ENCODE data around the gene RAB20. TPM values are rescaled to one million over a fixed set of nuclear protein-coding genes. Genes with fewer than 3 reads are reported as not detected.
"Not testable (repeated sequence)": the region's sequence is repeated elsewhere in the genome, so short reads cannot be mapped to it uniquely, and the experiment has no call there.

Gene RAB20
- total and polyA plus RNA-seq, 4 donors: 35.8 to 118 (median 45.4) TPM

DNA sequence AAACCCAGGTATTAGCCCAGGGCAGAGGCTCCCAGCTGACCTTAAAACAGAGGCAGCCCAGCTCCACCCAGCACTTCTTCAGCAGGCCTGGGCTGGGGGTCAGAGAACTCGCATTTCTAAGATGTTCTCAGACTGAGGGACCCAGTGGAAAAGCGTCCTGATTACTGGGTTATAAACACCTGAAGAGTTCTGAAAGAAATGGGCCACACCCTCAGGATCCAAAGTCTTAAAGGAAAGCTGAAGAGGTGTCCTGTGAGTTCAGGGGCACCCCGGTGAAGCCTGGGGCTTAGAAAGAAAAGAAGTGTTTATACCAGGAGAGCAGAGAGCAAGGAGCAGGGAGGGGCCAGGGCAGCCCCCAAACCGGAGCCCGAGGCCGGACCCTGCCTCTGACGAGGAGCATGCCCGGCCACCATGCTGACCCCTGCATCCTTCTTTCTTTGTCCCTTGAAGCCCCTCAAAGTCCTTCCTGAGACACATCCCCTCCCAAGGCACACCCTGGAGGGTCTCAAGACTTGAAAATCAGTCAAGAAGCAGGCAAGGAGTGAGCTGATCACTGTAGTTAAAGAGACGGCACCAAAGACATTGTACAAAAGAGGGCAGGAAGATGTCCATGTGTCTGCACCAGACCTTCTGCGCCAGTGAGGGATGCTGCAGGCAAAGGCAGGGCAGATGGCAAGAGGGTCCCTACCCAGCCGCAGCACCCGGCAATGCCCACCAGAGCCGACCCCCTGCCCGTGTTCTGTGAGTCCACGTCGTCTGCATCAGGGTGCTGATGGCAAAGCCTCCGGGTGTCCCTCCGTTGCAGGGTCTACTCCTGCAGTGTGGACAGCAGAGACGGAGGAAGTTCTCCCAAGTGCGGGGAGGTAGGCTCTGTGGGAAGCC, 10.6 kb upstream of the RAB20 start:
- no peak for DNase-seq
- Histone ChIP-seq H3K4me1 (ENCODE audit: control insufficient read depth in 5 of 5, insufficient read depth in 5 of 5, low read length in 5 of 5) (no peaks in the 10 kb centered on the region), H3K9me3 (ENCODE audit: control insufficient read depth in 4 of 4, insufficient read depth in 3 of 4, low read length in 3 of 4) (no peaks in the 10 kb centered on the region), H3K27me3 (ENCODE audit: control insufficient read depth in 3 of 3, insufficient read depth in 3 of 3, low read length in 2 of 3) (peaks cover 0 to 2% (median 0%) of the 10 kb centered on the region in 3 donors), H3K36me3 (ENCODE audit: control insufficient read depth in 4 of 4, insufficient read depth in 4 of 4, low read length in 4 of 4) (no peaks in the 10 kb centered on the region), H3K4me3 (no peak overlapping the region), H3K9ac (ENCODE audit: insufficient read depth in 1 of 2, low read length in 2 of 2) (no peak overlapping the region), H3K27ac (ENCODE audit: low read depth in 1 of 2, low read length in 1 of 2) (no peak overlapping the region)
- TF ChIP-seq, protein P1, sequence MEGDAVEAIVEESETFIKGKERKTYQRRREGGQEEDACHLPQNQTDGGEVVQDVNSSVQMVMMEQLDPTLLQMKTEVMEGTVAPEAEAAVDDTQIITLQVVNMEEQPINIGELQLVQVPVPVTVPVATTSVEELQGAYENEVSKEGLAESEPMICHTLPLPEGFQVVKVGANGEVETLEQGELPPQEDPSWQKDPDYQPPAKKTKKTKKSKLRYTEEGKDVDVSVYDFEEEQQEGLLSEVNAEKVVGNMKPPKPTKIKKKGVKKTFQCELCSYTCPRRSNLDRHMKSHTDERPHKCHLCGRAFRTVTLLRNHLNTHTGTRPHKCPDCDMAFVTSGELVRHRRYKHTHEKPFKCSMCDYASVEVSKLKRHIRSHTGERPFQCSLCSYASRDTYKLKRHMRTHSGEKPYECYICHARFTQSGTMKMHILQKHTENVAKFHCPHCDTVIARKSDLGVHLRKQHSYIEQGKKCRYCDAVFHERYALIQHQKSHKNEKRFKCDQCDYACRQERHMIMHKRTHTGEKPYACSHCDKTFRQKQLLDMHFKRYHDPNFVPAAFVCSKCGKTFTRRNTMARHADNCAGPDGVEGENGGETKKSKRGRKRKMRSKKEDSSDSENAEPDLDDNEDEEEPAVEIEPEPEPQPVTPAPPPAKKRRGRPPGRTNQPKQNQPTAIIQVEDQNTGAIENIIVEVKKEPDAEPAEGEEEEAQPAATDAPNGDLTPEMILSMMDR (IDR thresholded peaks at IDR 0.05; ENCODE audit: control extremely low read depth, extremely low read depth): no peak
- ATAC-seq (ENCODE audit: insufficient read depth, low FRiP score): no peak
- 80 to 84% methylated on average over 20 of the region's 20 CpGs for WGBS, 2 donors

DNA sequence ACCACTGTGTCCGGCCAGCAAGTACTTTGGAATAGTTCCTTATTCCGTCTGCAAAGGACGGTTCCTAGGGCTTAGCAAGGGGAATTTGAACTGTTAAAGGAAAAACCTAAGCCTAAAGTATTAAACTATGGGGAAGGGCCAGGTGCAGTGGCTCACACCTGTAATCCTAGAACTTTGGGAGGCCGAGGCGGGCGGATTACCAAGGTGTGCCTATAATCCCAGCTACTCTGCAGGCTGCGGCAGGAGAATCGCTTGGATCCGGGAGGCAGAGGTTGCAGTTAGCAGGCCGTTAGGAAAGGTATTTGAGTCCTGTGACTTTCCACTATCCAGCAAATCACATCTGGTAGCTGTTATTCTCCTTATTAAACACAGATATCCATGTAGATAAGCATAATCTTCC, 9.4 kb upstream of the RAB20 start:
- TF ChIP-seq, protein P1 (IDR thresholded peaks at IDR 0.05; ENCODE audit: control extremely low read depth, extremely low read depth): no peak
- ATAC-seq (ENCODE audit: insufficient read depth, low FRiP score): no peak
- Histone ChIP-seq H3K4me1 (ENCODE audit: control insufficient read depth in 5 of 5, insufficient read depth in 5 of 5, low read length in 5 of 5) (no peaks in the 10 kb centered on the region), H3K27ac (ENCODE audit: low read depth in 1 of 2, low read length in 1 of 2) (no peak overlapping the region), H3K9me3 (ENCODE audit: control insufficient read depth in 4 of 4, insufficient read depth in 3 of 4, low read length in 3 of 4) (no peaks in the 10 kb centered on the region), H3K9ac (ENCODE audit: insufficient read depth in 1 of 2, low read length in 2 of 2) (no peak overlapping the region), H3K27me3 (ENCODE audit: control insufficient read depth in 3 of 3, insufficient read depth in 3 of 3, low read length in 2 of 3) (peaks cover 0 to 2% (median 0%) of the 10 kb centered on the region in 3 donors), H3K4me3 (no peak overlapping the region), H3K36me3 (ENCODE audit: control insufficient read depth in 4 of 4, insufficient read depth in 4 of 4, low read length in 4 of 4) (no peaks in the 10 kb centered on the region)
- no peak for DNase-seq
- WGBS, 2 donors: 90 to 91% methylated on average over 10 of the region's 10 CpGs

DNA sequence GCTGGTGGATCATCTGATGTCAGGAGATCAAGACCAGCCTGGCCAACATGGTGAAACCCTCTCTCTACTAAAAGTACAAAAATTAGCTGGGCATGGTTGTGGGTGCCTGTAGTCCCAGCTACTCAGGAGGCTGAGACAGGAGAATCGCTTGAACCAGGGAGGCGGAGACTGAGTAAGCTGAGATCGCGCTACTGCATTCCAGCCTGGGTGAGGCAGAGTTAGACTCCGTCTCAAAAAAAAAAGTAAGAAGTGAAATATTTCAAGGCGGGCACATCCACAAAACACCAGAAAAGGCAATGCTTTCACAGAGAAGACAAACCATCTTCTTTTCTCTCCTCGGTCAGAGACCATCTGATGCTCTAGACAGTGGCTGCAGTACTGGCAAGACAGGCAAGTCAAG, 8.4 kb upstream of the RAB20 start:
- ATAC-seq (ENCODE audit: insufficient read depth, low FRiP score); H3K4me1 ChIP-seq (ENCODE audit: control insufficient read depth in 5 of 5, insufficient read depth in 5 of 5, low read length in 5 of 5); H3K9me3 ChIP-seq (ENCODE audit: control insufficient read depth in 4 of 4, insufficient read depth in 3 of 4, low read length in 3 of 4); DNase-seq; H3K27ac ChIP-seq (ENCODE audit: low read depth in 1 of 2, low read length in 1 of 2); H3K36me3 ChIP-seq (ENCODE audit: control insufficient read depth in 4 of 4, insufficient read depth in 4 of 4, low read length in 4 of 4); H3K27me3 ChIP-seq (ENCODE audit: control insufficient read depth in 3 of 3, insufficient read depth in 3 of 3, low read length in 2 of 3); H3K4me3 ChIP-seq; H3K9ac ChIP-seq (ENCODE audit: insufficient read depth in 1 of 2, low read length in 2 of 2): not testable (repeated sequence)
- 80 to 87% methylated on average over 7 of the region's 7 CpGs for WGBS, 2 donors

DNA sequence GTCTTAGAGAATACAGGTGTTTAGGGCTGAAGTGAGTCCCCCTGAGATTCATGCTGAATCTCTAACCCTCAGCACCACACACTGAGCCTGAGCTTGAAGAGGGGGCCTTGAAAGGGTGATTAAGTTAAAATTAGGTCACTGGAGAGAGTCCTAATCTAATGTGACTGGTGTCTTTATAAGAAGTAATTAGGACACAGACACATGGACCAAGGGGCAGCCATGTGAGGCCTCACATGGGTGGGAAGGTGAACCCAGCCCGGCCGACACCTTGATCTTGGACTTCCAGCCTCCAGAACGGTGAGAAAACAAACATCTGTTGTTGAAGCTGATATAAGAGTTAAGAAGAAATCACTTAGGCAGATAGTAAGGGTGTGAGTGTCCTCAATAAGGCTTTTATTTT, 7.1 kb upstream of the RAB20 start:
- no peak overlapping the region for H3K4me3 ChIP-seq
- H3K9ac ChIP-seq (ENCODE audit: insufficient read depth in 1 of 2, low read length in 2 of 2): no peak overlapping the region
- peaks cover 0 to 2% (median 0%) of the 10 kb centered on the region in 5 donors for H3K4me1 ChIP-seq (ENCODE audit: control insufficient read depth in 5 of 5, insufficient read depth in 5 of 5, low read length in 5 of 5)
- TF ChIP-seq, protein P1 (IDR thresholded peaks at IDR 0.05; ENCODE audit: control extremely low read depth, extremely low read depth): no peak
- no peaks in the 10 kb centered on the region for H3K36me3 ChIP-seq (ENCODE audit: control insufficient read depth in 4 of 4, insufficient read depth in 4 of 4, low read length in 4 of 4)
- ATAC-seq (ENCODE audit: insufficient read depth, low FRiP score): no peak
- no peak for DNase-seq
- H3K27ac ChIP-seq (ENCODE audit: low read depth in 1 of 2, low read length in 1 of 2): no peak overlapping the region
- WGBS, 2 donors: 97% methylated on average over 3 of the region's 3 CpGs
- peaks cover 0 to 2% (median 0%) of the 10 kb centered on the region in 3 donors for H3K27me3 ChIP-seq (ENCODE audit: control insufficient read depth in 3 of 3, insufficient read depth in 3 of 3, low read length in 2 of 3)
- H3K9me3 ChIP-seq (ENCODE audit: control insufficient read depth in 4 of 4, insufficient read depth in 3 of 4, low read length in 3 of 4): no peaks in the 10 kb centered on the region

Measured in lung (tissue), 12 donors.